ENCODE measurements around the gene CLDN6. TPM values are rescaled to one million over a fixed set of nuclear protein-coding genes. Genes with fewer than 3 reads are reported as not detected.
A peak's percentile ranks its signal among the peaks of the same experiment; 100 is the strongest.

Gene CLDN6
- total and polyA plus RNA-seq, 2 of the 13 experiments (the other 11 are each of a cell fraction or from before 2014, with no cell fraction given), result 5.9 to 7.6 TPM

DNA sequence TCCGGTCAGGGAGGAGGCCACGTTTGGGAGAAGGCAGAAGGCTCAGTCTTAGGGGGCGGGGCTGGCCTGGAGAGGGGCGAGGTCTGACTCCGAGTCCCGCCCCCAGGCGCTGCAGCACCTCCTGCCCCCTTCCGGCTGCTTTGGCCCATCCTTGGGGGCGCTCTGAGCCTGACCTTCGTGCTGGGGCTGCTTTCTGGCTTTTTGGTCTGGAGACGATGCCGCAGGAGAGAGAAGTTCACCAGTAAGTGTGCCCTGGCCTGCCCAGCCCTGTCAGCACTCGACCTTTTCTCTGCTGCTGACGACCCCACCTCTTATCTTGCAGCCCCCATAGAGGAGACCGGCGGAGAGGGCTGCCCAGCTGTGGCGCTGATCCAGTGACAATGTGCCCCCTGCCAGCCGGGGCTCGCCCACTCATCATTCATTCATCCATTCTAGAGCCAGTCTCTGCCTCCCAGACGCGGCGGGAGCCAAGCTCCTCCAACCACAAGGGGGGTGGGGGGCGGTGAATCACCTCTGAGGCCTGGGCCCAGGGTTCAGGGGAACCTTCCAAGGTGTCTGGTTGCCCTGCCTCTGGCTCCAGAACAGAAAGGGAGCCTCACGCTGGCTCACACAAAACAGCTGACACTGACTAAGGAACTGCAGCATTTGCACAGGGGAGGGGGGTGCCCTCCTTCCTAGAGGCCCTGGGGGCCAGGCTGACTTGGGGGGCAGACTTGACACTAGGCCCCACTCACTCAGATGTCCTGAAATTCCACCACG is 3.6 kb upstream of the CLDN6 start (continued):
- TF ChIP-seq CCDC6 (CRISPR knock-in tag; IDR thresholded peaks at IDR 0.05) (0 out of 2 replicates have a peak, but pooled peaks have one; percentile 44), RBFOX2 (IDR thresholded peaks at IDR 0.05; ENCODE audit: low read depth, low read length) (peak; percentile 73), ZNF781 (CRISPR knock-in tag; IDR thresholded peaks at IDR 0.05; ENCODE audit: borderline replicate concordance, not compliant biosample characterization) (no peak), ZNF674 (CRISPR knock-in tag; IDR thresholded peaks at IDR 0.05; ENCODE audit: low read depth) (no peak), ZNF543 (CRISPR knock-in tag; IDR thresholded peaks at IDR 0.05) (no peak), SP1 (IDR thresholded peaks at IDR 0.05) (no peak), SP1 (CRISPR knock-in tag; IDR thresholded peaks at IDR 0.05) (peak; percentile 16; the same call in 1 of the 2 replicates), ARNT (IDR thresholded peaks at IDR 0.05) (no peak), CENPT (CRISPR knock-in tag; IDR thresholded peaks at IDR 0.05; ENCODE audit: low read depth) (no peak), SIN3A (IDR thresholded peaks at IDR 0.05; ENCODE audit: borderline replicate concordance, low read depth, low read length) (0 out of 2 replicates have a peak, but pooled peaks have one; percentile 24), AGO2 (optimal IDR thresholded peaks at IDR 0.05; ENCODE audit: low read depth, low read length) (peak; percentile 73), ZNF468 (CRISPR knock-in tag; IDR thresholded peaks at IDR 0.05) (0 out of 2 replicates have a peak, but pooled peaks have one; percentile 50), SAFB2 (CRISPR knock-in tag; IDR thresholded peaks at IDR 0.05; ENCODE audit: borderline replicate concordance, low read depth) (peak; percentile 1; the same call in 1 of the 2 replicates)
- TF ChIP-seq, protein P1, sequence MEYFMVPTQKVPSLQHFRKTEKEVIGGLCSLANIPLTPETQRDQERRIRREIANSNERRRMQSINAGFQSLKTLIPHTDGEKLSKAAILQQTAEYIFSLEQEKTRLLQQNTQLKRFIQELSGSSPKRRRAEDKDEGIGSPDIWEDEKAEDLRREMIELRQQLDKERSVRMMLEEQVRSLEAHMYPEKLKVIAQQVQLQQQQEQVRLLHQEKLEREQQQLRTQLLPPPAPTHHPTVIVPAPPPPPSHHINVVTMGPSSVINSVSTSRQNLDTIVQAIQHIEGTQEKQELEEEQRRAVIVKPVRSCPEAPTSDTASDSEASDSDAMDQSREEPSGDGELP (IDR thresholded peaks at IDR 0.05; ENCODE audit: borderline replicate concordance, low read depth), result 0 out of 2 replicates have a peak, but pooled peaks have one; percentile 16
- TF ChIP-seq, protein P2, sequence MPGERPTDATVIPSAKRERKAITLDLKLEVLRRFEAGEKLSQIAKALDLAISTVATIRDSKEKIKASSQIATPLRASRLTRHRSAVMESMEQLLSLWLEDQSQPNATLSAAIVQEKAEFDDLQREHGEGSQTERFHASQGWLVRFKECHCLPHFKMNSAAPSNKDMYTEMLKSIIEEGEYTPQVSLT (CRISPR knock-in tag; IDR thresholded peaks at IDR 0.05; ENCODE audit: borderline replicate concordance, low read depth), result 0 out of 2 replicates have a peak, but pooled peaks have one; percentile 70
- TF ChIP-seq, protein P3, sequence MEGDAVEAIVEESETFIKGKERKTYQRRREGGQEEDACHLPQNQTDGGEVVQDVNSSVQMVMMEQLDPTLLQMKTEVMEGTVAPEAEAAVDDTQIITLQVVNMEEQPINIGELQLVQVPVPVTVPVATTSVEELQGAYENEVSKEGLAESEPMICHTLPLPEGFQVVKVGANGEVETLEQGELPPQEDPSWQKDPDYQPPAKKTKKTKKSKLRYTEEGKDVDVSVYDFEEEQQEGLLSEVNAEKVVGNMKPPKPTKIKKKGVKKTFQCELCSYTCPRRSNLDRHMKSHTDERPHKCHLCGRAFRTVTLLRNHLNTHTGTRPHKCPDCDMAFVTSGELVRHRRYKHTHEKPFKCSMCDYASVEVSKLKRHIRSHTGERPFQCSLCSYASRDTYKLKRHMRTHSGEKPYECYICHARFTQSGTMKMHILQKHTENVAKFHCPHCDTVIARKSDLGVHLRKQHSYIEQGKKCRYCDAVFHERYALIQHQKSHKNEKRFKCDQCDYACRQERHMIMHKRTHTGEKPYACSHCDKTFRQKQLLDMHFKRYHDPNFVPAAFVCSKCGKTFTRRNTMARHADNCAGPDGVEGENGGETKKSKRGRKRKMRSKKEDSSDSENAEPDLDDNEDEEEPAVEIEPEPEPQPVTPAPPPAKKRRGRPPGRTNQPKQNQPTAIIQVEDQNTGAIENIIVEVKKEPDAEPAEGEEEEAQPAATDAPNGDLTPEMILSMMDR (CRISPR knock-in tag; IDR thresholded peaks at IDR 0.05), result peak; percentile 70
- TF ChIP-seq, protein P4, sequence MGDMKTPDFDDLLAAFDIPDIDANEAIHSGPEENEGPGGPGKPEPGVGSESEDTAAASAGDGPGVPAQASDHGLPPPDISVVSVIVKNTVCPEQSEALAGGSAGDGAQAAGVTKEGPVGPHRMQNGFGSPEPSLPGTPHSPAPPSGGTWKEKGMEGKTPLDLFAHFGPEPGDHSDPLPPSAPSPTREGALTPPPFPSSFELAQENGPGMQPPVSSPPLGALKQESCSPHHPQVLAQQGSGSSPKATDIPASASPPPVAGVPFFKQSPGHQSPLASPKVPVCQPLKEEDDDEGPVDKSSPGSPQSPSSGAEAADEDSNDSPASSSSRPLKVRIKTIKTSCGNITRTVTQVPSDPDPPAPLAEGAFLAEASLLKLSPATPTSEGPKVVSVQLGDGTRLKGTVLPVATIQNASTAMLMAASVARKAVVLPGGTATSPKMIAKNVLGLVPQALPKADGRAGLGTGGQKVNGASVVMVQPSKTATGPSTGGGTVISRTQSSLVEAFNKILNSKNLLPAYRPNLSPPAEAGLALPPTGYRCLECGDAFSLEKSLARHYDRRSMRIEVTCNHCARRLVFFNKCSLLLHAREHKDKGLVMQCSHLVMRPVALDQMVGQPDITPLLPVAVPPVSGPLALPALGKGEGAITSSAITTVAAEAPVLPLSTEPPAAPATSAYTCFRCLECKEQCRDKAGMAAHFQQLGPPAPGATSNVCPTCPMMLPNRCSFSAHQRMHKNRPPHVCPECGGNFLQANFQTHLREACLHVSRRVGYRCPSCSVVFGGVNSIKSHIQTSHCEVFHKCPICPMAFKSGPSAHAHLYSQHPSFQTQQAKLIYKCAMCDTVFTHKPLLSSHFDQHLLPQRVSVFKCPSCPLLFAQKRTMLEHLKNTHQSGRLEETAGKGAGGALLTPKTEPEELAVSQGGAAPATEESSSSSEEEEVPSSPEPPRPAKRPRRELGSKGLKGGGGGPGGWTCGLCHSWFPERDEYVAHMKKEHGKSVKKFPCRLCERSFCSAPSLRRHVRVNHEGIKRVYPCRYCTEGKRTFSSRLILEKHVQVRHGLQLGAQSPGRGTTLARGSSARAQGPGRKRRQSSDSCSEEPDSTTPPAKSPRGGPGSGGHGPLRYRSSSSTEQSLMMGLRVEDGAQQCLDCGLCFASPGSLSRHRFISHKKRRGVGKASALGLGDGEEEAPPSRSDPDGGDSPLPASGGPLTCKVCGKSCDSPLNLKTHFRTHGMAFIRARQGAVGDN (CRISPR knock-in tag; IDR thresholded peaks at IDR 0.05), result peak; percentile 43
